ENCODE data around the gene SOX6.

The SOX6 gene

GRCh38 chr11:16356761-16357393, 531 bp upstream of the SOX6 start:
- H3K4me3 ChIP-seq (ENCODE audit: low read length): no peak overlapping the region
- no peak for TF ChIP-seq CTCF (conservative IDR thresholded peaks at IDR 0.05; ENCODE audit: low read depth, low read length)
- DNase-seq (ENCODE audit: low read depth): no peak

GRCh38 chr11:16352707-16353106, 3.6 kb downstream of the SOX6 start:
- TF ChIP-seq CTCF (conservative IDR thresholded peaks at IDR 0.05; ENCODE audit: low read depth, low read length): no peak
- DNase-seq (ENCODE audit: low read depth): no peak
- H3K4me3 ChIP-seq (ENCODE audit: low read length): no peak overlapping the region

DNA sequence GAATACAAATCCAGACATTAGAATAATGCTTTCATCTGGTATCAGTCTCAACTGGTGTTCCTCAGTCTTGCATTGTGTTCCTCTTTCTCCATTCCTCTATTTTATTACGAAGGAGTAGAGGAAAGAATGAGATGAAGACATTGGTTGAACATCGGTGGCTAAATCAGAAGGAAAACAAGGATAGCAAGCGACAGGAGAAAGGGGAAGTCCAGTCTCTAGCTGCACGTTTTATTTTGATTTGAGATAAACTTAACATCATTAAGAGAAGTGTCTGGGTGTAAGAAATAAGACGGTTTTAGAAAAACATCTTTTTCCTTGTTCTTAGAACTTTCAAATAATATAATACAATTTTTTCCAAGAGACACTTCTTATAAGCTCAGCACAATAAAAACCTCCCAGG, 6.2 kb downstream of the SOX6 start:
- H3K4me3 ChIP-seq (ENCODE audit: low read length): no peak overlapping the region
- TF ChIP-seq CTCF (conservative IDR thresholded peaks at IDR 0.05; ENCODE audit: low read depth, low read length): no peak
- no peak for DNase-seq (ENCODE audit: low read depth)

GRCh38 chr11:16347928-16348685, 8.2 kb downstream of the SOX6 start:
- no peak for TF ChIP-seq CTCF (conservative IDR thresholded peaks at IDR 0.05; ENCODE audit: low read depth, low read length)
- DNase-seq (ENCODE audit: low read depth): no peak
- H3K4me3 ChIP-seq (ENCODE audit: low read length): no peak overlapping the region

DNA sequence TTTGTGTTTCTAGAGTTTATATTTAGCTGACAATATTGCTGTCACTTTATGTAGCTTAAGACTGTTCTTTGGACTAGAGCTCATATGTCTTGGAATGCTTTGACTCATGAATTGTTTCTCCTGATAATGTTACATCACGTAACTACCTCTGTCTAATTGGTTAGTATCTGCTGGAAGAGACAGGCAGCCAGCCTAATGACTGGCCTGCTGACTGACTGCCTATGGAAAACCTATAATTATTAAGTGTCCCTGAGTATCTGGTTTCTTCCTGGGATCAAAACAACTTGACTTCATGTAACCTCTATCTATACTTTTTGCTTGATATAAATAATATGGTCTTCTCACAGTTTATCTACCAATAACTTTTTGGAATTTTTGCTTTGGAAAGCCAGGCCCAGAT, 9.4 kb downstream of the SOX6 start:
- TF ChIP-seq CTCF (conservative IDR thresholded peaks at IDR 0.05; ENCODE audit: low read depth, low read length): no peak

DNA sequence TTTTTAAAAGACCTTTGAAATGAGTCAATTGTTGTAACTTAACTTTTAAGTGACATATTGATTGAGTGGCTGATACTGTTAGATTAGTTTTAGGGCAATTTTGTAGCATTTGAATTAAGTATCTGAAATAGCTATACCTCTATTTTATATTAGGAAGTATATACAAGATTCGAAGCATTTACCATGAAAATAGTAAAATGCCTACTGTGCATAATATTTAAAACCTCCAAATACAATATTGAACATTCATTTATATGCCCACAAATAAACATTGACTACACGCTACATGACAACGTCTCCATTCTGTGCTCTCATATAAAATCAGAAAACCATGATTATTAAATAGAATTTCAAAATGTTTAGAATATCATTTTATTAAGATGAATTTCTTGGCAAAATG, 14.5 kb downstream of the SOX6 start:
- no peak for TF ChIP-seq CTCF (conservative IDR thresholded peaks at IDR 0.05; ENCODE audit: low read depth, low read length)
- H3K4me3 ChIP-seq (ENCODE audit: low read length): no peak overlapping the region
- no peak for DNase-seq (ENCODE audit: low read depth)

More for the DNA sequence above, 9.4 kb downstream of the SOX6 start:
- DNase-seq (ENCODE audit: low read depth): peak; percentile 14
- H3K4me3 ChIP-seq (ENCODE audit: low read length): no peak overlapping the region

- no peak for DNase-seq (ENCODE audit: low read depth)
- TF ChIP-seq CTCF (conservative IDR thresholded peaks at IDR 0.05; ENCODE audit: low read depth, low read length): no peak
- no peak overlapping the region for H3K4me3 ChIP-seq (ENCODE audit: low read length)
These were observed 18.0 kb downstream of the SOX6 start for GRCh38 chr11:16338393-16338792.
